ENCODE results near the gene EGFR.

The EGFR gene

DNA sequence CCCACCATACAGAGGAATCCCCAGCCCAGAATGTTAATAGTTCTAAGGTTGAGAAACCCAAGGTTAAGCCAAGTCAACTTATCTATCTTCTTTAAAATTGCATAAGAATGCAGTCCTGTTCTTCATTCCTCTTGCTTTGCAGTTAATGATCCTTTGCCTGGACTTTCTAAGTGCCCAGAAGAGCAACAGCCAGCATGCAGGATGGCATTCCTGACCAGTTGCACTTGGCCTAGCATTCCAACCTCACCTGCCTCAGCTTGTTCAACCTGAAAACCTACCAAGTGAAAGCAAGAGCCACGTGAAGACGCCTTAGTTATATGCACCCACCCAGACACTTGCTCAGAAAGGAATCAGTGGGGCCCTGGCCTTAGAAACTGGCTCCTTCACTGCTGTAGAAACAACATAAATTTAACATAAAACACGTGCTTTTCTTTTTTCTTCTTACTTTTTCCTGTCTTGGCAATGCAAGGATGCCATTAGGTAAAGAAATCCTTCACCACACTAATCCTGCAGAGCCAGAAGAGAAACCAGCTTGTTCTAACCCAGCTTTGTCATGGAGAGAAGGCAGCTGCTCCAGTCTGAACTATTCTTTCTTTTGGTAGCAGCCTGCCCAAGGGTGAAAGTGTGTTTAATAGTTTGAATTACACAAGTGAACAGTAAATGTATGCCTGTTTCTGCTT, 25.0 kb downstream of the EGFR start:
- no peak for DNase-seq

DNA sequence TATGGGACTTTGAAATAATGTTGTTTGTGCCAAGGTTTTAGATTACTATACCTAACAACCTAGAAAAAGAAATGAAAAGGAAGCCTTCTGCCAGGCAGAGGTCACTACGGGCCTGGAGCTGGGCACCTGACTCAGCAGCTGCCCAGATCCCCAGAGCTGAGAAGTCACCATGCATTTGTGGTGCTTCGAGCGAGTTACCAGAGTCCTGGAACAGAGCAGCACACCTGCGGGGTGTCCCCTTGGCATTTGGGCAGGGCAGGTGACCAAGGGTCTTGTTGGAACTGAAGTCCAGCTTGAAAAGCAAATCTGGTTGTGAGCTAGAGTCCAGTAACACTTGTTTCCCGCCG, 25.5 kb downstream of the EGFR start:
- no peak for DNase-seq

DNA sequence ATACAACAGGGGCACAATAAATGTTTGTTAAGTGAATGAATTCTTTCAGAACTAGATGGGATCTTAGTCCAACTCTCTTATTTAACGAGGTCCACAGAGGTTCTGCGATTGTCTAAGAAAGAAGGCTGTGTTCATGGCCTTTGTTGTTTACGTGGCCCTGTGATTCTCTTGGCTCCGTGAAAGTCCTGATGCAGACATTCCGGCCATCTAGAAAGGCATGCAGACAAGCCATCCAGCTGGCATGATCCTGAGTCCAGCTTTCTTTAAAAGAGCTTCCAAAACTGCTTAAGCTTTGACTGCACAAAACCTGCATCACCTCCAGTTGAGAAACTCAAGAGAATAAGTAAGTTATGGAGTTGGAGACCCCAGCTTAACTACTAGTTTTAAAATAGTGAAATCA, 26.0 kb downstream of the EGFR start:
- DNase-seq: no peak

DNA sequence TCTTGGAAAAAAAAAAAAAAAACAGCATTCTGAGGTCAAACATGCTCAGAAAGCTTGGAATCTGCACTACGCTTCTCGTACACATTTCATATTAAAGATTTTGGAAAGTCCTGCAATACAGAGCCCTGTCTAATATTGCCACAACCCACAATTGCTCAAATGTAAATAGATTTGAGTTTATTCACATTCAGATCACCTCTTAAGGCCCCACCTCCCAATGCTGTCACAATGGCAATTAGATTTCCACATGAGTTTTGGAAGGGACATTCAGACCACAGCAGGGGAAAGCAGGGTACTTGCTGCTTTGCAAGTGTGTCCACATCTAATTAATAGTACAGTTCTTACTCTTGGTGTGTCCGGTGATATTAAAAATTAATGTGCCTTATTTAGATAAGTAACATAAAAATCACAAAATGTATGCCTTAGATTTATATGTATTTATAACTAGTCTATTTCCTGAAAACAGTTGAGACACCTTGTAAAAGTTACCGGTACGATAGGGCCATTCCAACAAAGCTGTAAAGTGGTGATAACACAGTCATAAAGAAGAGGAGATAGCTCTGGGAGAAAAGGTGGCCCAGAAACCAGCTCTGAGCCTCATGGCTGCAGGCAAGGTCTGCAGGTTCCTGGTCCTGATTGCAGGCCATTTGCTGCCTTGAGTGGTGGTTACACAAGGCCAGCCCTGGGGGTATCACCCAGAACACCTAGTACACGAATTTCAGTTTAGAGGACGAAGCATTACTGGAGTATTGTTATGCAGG, 27.9 kb downstream of the EGFR start:
- no peak for DNase-seq

DNA sequence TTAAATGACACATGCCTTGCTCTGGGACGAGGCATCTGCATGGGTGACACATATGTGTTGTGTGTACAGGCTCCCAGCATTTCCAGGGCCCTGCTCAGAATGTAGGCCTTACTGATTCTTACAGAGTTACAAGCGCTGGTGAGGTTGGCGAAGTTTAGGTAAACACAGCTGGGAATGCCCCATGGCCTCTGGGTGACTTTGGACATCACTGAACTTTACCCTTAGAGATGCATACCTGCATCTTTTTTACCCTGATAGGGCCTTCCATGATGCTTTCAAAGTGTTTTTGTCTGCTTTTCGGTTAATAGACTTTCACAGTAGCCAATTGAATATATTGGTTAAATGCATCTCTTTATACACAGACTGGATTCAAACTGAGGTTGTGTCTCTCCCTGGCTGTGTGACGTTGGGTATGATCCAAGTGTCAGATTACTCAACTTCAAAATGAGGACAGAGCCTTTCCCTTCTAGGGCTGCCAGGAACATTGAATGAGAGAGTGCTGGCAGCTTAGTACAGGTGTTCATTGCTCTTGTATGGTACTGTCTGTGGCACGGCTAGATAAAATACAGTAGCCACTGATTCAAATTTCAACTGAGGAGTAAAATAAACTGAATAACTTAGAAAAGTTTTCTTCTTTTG, 29.5 kb downstream of the EGFR start:
- no peak for DNase-seq

DNA sequence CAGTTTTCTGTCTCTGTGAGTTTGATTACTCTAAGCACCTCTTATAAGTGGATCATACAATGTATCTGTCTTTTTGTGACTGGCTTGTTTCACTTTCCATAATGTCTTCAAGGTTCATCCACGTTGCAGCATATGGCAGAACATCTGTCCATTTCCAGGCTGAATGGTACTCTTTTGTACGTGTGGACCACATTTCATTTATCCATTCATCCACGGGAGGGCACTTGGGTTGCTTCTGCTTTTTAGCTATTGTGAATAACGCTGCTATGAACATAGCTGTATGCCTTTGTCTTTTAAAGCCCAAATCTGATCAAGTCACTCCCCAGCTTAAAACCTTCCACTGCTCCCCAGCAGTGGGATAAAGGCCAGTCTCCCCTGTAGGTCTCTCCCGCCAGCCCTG, 31.5 kb downstream of the EGFR start:
- no peak for DNase-seq

DNA sequence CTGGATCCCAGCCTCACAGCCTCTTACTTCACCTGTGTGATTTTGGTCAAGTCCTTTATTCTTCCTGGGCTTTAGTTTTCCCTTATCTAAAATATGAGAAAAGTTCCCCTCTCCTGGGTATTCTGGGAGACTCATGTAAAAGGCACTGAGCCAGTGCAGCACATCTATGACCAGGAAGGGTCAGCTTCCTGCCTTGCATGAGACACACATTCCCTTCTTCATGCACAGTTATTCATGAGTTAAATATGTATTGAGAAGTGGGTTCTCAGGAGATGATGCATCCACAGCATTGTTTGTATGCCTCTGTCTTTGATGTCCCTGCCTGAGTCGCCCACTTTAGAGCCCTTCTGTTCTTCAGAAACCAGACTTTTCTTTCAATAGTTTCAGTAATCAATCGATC, 33.3 kb downstream of the EGFR start:
- no peak for DNase-seq

DNA sequence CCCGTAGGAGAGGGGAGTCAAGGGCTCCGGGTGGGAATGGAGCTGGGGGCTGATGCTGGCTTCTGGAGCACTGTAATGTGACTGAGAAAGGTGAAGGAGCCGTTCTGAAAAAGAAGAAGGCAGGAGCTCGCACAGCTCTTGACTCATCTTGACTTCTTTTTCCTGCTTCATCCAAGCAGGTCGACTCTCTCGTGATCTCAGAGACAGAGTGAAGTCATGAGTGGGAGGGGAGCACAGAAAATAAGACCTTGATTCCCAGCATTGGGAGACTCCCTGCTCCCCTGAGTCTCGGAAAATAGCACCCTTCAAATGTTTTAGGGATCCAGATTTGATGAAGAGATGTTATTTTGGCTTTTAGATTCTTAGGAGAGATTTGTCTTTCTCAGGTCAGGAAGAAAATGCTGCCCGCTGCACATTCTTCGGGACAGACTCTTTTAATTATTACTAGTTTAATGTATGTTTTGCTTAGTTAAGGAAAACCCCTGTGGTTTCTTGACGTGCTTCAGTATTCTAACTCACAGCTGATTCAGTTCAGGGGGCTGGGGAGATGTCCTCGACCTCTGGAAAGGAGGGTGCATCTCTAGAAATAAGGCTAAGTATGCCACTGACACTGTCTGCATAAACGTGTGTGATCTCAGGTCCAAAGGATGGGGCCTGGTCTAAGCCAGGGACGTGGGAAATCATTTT, 34.1 kb downstream of the EGFR start:
- no peak for DNase-seq

DNA sequence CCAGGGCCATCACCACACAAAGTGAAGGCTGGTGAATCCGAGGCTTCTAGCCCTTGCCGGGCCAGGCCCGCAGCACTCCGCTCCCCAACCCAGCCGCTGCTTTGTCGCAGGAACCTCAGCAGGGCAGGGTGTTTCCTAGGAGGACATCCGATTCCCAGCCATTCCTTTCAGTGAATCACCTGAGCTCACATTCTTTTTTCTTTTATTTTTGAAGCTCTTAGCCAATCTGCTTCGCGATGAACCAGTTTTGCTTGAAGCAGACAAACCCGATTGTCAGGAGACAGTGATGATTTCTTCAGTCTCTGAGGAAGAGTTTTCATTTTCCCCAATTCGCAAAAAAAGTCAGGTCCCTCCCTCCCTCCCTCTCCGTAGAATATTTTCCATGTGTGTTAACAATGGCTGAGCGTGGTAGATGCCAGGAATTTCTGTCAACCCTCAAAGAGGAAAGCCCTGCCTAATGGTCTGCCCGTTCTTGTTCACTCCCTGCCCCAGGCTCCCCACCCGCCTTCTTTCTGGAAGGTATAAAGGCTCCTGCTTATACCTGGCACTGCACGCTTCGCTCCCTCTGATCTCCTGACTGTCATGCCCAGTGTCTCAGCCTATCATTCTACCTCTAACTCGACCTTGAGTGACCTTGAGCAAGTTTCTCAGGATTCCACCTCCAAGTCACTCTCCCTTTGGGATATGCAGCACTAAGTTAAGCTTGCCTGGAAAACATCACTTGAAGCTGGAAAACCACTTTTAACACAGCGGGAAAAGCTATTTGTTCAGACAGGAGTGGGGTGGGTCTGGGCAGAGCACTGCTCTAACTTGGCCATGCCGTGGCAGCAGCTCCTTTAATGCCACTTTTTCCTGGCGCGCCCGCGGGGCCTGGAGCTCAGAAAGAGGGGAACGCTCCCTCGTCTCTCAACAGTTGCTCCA, 35.1 kb downstream of the EGFR start:
- DNase-seq: no peak

DNA sequence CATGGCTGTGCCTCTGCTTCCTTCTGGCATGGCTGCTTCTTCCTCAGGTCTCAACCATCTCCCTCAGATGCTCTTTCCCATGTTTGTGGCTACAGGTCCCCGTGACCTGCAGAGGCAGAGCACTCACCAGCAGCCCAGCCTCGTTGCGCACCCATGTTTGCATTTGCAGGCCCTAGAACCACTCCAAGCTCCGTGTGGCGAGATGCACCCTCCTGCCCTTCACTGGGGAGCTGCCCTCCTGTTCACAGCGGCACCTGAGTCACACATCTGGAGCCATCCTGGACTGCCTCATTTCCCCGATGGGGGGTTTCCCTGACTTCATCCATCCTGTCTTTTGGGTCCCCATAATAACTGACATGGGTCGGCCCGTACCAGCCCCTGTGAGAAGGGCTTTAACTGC, 35.9 kb downstream of the EGFR start:
- DNase-seq: no peak

DNA sequence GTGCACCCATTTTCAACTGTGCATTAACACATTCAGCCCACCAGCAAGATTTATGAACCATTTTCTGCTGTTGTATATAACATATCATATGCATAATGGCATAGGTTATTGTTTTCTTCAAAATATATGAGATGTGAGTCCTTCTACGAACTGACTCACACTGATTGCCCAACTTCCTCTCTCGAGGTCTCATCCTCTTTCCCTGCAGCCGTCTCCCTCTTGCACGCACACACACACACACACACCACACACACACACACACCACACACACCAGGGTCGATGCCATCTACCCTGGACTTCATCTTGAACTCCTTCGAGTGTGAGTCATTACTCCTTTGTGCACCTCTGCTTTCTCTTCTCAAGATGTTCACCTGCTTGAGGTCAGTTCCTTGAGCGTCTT, 36.7 kb downstream of the EGFR start:
- DNase-seq: no peak

DNA sequence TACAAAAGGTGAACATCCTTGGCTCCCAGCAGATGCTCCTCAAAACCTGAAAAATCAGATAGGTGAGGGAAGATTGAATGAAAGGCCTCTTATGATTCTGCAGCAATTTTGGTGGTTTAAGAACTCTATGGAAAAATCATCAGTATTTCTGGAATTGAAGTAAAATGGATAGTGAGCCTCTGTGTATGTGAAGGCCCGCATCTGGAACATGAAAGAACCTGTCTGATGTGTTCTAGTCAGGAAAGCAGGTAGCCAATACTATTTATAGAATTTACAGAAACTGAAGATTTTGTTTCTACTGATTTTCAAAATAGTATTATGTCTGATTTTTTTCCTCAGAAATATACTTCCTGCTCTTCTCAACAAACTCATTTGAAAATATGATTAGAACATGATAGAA, 37.3 kb downstream of the EGFR start:
- no peak for DNase-seq

DNA sequence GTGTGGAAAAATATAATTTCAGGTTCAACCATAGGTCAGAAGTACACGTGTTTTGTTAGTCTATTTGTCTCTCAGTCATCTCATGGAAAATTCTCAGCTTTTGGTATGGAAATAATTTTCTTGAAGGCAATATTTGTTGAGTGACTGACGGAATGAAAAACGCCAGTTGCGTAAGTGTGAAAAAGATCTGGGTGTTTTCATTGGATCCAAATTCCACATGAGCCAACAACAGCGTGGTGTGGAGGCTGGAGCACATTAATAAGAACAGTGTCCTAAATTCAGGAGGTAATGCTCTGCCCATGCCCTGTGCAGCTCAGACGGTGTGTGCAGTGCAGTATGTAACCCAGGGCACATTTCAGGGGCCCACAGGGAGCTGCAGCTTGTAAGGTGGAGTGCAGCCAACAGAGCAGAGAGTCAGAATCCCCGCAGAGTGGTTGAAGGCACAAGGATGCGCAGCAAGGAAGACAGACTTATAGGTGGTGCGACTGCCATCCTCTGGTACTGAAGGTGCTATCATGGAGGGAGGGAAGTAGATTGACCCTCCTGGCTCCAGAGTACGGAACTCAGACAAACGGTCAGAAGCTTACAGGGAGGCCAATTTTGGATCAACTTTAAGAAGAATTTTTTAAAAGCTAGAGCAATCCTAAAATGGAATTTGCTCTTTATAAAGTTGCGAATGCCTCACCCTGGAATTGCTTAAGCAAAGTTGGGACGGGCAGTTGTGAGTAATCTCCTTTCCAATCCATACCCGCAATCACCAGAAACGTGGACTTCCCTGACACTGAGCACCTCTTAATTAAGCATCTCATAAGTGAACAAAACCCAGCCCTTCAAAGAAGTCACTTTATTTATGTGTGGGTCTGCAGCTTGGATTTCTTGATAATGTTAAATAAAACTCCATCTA, 38.0 kb downstream of the EGFR start:
- no peak for DNase-seq

DNA sequence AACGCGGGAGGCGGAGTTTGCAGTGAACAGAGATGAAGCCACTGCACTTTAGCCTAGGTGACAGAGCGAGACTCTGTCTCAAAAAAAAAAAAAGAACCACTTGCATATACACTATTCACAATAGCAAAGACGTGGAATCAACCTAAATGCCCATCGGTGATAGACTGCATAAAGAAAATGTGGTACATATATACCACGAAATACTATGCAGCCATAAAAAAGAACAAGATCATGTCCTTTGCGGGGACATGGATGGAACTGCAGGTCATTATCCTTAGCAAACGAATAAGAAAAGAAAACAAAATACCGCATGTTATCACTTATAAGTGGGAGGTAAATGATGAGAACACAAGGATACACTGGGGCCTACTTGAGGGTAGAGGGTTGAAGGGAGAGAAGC, 39.5 kb downstream of the EGFR start:
- no peak for DNase-seq

DNA sequence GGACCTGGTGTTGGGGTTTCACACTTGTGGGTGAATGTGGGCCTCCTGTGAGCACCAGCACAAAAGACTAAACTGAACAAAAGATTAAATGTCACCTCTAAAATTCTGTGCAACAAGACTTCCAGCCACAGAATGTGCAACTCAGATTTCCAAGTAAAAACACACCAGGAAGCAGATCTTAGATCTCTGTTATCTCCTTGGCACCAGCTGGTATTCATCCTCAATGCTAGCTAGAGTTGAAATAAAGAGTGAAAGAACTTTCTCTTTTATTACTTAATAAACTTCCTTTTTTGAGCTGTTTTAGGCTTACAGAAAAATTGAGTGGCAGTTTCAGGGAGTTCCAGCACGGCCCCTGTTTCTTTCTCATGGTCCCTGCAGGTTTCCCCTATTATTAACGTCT, 40.2 kb downstream of the EGFR start:
- no peak for DNase-seq

DNA sequence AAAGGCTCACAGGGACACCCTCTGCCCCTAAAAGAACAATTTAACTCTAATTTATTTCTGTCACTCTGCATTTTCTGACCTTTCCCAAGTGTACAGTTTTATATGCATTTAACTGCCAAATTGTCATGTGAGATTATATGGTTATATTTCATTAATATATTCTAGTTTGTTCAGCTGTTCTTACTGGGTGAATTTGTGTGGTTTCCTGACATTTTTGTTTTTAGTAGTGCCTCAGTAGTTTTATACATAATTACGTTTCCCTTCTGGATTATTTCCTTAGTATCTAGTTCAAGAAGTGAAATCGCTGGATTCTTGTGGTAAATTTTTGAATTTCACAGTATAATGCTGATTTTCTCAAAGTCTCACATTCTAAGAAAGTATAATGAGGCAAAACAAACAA, 41.3 kb downstream of the EGFR start:
- DNase-seq: no peak

DNA sequence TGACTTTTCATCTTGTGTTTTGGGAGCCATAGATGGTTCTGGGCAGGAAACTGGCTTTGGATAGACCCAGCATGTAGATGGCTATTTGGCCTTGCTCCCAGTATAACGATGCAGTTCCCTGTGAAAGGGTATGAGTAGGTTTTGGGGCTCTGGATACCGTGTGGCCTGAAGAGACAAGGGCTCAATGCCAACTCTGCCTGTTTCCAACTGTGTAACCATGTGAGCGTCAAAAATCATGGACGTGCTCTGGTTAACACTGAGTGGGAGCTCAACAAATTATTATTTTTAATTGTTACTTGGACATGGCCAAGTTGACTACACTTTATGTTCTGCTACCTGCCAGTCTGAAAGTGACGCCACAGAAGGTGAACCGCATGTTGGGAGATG, 41.8 kb downstream of the EGFR start:
- DNase-seq: no peak

DNA sequence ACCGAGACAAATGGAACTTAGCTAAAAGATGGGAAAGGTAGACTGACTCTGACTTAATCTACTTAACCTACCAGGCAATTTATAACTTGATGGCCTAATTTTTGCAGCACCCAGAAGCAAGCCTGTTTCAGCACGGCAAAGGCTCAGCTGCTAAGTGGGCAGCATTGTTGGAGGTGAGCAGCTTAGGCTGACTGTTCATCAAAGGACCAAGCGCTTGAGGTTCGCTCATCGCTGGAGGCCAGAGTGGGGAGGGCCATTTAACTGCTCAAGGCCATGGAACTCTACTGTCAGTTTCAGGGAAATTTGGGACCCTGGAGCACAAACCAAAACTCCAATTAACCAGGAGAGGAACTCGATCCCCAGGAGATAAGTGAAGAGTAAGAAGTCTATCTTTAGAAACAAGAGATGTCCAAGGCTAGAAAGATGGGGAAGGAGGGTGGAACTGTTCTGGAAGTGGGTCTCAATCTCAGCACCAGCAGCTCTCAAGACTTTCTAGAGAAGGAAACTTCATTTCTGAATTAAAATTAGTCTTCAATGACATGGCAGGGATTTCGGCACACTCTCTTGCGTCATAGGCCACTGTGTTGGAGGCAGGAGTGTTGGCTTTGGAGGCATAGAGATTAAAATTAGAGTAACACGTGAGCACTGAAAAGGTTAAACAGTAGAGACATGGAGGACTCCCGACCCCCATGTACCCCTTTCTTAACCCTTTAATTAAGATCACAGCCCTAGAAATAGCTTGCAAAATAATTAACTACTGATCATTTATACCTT, 43.1 kb downstream of the EGFR start:
- DNase-seq: no peak

DNA sequence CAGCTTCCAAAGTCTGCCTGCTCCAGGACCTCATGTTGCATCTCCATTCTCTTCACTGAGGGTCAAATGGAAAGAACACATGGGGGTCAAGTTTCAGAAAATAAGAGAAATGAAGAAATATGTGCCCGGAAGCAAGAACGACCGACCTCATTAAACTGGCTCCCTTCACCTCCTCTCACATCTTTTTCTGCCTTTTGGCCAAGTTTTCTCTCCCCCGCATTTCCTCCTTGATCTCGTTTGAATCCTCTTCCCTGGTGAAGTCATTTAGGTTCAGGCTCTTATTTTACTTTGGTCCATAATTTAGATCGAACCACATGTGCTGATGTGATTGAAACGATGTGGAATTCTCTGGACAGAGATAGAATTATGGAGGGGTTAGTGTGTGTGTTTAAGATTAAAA, 44.2 kb downstream of the EGFR start:
- DNase-seq: no peak

DNA sequence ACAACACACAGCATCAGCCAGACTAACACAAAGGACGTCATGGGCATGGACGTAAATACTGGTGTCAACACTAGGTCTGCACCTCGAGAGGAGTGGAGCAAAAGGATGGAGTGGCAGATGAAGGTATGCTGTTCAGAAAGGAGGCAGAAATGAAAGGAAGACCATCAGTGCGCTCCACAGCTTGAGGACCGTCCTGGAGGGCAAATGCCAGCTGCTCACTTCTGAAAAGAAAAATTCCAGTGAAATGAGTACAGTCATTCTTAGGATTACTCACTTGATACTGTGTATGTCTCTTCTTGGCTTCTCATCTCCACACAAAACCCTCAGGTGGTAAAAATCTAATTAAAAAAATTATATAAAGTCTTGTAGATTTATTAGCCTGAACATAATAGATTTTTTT, 44.8 kb downstream of the EGFR start:
- DNase-seq: no peak

DNA sequence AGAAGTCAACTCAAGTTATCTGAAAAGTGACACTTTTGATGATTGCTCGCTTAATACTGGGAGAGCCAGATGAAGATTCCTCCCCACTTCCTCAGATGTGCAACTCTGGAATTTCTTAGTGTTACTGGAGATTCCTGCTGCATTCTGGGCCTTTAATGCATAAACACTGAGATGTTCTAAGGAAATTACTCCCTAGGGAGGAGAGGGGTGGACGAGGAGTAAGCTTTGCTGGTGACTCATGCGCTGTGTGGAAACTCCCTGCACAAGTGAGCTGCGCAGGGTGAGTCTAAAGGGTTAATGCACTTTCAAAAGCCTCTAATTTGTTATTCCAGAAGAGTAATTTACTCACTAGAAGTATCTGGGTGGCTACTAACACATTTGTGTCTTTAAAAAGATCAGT, 46.3 kb downstream of the EGFR start:
- no peak for DNase-seq

All from activated CD4-positive, alpha-beta T cell treated with anti-CD3 and anti-CD28 coated beads, Interleukin-2, amount 50 U/mL, for 48 hours (primary cell).